NT2/D1 (cell line): ENCODE measurements around the gene TMEM238.

Experiments
- YY1 ChIP-seq: IDR thresholded peaks from 2 replicates; pipeline ENCODE4 v1.6.1; 2011; ENCODE audit not compliant: insufficient read length, insufficient read depth
- ZNF274 ChIP-seq: IDR thresholded peaks from 2 replicates; pipeline ENCODE4 v1.6.1; 2011; ENCODE audit warnings: mild to moderate bottlenecking, low read depth, low read length

DNA sequence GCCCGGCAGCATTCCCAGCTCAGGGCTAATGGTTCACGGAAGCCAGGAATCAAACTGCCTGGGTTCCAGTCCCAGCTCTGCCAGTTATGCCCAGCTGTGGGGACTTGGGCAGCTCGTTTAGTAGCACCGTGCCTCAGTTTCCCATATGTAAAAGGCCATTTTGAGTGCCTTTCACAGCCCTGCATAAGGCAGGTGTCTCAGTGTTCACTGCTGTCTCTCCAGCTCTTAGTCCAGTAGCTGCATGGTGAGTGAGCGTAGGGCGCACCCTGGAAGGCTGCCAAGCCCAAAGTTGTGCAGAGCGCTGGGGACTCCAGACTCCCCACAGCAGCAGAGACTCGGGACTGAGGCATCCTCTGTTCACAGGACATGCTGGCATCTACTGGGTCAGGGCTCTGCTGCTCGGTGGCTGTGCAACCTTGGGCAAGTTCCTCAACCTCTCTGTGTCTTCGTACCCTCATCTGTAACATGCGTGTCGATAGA, 7.1 kb upstream of the TMEM238 start:
- TF ChIP-seq ZNF274: no peak
- no peak for TF ChIP-seq YY1
